ENCODE measurements around the gene ERN2.

DNA sequence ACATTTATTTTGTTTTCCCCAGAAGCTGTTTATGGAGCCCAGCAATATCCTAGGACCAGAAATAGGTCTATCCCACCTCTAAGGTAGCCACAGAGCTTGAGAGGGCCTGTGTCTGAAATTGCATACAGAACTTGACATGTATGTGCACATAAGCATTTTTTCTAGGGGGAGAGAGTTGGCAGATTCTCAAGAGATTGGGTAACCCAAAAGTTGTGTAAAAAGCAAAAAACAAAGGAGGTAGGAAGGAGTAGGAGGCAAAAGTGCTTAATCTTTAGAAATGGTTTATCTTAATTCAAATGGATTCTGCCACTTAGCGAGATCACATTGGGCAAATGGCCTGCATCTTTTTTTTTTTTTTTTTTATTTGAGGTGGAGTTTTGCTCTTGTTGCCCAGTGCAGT lies 30.8 kb downstream of the ERN2 start:
- TF ChIP-seq SP1 (IDR thresholded peaks at IDR 0.05; ENCODE audit: low read depth) = no peak
- TF ChIP-seq, protein P1, sequence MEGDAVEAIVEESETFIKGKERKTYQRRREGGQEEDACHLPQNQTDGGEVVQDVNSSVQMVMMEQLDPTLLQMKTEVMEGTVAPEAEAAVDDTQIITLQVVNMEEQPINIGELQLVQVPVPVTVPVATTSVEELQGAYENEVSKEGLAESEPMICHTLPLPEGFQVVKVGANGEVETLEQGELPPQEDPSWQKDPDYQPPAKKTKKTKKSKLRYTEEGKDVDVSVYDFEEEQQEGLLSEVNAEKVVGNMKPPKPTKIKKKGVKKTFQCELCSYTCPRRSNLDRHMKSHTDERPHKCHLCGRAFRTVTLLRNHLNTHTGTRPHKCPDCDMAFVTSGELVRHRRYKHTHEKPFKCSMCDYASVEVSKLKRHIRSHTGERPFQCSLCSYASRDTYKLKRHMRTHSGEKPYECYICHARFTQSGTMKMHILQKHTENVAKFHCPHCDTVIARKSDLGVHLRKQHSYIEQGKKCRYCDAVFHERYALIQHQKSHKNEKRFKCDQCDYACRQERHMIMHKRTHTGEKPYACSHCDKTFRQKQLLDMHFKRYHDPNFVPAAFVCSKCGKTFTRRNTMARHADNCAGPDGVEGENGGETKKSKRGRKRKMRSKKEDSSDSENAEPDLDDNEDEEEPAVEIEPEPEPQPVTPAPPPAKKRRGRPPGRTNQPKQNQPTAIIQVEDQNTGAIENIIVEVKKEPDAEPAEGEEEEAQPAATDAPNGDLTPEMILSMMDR (IDR thresholded peaks at IDR 0.05 in 2 of 3, conservative IDR thresholded peaks at IDR 0.05 in 1 of 3; ENCODE audit: borderline replicate concordance in 1 of 3, insufficient read depth in 1 of 3, low read depth in 2 of 3, low read length in 2 of 3) = no peak
- TF ChIP-seq POLR2A (IDR thresholded peaks at IDR 0.05; ENCODE audit: borderline replicate concordance, extremely low read depth, insufficient read depth, insufficient read length) = no peak
- no peak for TF ChIP-seq ELF1 (IDR thresholded peaks at IDR 0.05; ENCODE audit: borderline replicate concordance, low read depth)
- TF ChIP-seq ZFX (IDR thresholded peaks at IDR 0.05) = no peak
- TF ChIP-seq, protein P2, sequence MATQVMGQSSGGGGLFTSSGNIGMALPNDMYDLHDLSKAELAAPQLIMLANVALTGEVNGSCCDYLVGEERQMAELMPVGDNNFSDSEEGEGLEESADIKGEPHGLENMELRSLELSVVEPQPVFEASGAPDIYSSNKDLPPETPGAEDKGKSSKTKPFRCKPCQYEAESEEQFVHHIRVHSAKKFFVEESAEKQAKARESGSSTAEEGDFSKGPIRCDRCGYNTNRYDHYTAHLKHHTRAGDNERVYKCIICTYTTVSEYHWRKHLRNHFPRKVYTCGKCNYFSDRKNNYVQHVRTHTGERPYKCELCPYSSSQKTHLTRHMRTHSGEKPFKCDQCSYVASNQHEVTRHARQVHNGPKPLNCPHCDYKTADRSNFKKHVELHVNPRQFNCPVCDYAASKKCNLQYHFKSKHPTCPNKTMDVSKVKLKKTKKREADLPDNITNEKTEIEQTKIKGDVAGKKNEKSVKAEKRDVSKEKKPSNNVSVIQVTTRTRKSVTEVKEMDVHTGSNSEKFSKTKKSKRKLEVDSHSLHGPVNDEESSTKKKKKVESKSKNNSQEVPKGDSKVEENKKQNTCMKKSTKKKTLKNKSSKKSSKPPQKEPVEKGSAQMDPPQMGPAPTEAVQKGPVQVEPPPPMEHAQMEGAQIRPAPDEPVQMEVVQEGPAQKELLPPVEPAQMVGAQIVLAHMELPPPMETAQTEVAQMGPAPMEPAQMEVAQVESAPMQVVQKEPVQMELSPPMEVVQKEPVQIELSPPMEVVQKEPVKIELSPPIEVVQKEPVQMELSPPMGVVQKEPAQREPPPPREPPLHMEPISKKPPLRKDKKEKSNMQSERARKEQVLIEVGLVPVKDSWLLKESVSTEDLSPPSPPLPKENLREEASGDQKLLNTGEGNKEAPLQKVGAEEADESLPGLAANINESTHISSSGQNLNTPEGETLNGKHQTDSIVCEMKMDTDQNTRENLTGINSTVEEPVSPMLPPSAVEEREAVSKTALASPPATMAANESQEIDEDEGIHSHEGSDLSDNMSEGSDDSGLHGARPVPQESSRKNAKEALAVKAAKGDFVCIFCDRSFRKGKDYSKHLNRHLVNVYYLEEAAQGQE (IDR thresholded peaks at IDR 0.05; ENCODE audit: low read depth) = no peak
- TF ChIP-seq POLR2AphosphoS5 (IDR thresholded peaks at IDR 0.05; ENCODE audit: low read depth, low read length) = no peak
- TF ChIP-seq, protein P3, sequence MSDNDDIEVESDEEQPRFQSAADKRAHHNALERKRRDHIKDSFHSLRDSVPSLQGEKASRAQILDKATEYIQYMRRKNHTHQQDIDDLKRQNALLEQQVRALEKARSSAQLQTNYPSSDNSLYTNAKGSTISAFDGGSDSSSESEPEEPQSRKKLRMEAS (IDR thresholded peaks at IDR 0.05) = no peak
- TF ChIP-seq, protein P4, sequence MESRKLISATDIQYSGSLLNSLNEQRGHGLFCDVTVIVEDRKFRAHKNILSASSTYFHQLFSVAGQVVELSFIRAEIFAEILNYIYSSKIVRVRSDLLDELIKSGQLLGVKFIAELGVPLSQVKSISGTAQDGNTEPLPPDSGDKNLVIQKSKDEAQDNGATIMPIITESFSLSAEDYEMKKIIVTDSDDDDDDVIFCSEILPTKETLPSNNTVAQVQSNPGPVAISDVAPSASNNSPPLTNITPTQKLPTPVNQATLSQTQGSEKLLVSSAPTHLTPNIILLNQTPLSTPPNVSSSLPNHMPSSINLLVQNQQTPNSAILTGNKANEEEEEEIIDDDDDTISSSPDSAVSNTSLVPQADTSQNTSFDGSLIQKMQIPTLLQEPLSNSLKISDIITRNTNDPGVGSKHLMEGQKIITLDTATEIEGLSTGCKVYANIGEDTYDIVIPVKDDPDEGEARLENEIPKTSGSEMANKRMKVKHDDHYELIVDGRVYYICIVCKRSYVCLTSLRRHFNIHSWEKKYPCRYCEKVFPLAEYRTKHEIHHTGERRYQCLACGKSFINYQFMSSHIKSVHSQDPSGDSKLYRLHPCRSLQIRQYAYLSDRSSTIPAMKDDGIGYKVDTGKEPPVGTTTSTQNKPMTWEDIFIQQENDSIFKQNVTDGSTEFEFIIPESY (IDR thresholded peaks at IDR 0.05; ENCODE audit: extremely low read depth, insufficient replicate concordance, low read length) = no peak
